ENCODE data around the gene FAAH.

DNA sequence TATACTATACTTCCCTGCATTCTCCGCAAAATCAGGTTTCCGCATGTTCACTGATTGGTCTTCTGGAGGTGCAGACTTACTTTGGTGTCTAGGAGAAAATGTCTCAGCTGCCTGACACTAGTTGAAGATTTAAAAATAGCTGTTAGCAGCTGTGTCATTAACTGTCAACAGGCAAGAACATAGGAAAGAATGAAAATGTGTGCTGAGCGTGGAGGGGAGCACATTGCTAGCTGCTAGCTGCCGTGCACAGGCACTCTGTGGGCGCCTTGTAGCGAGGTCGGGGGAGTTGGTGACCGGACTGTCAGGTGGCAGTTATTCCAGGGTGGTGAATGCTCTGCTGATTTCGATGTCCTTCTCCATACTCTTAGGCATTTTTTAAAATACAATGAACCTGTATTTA is 5.2 kb downstream of the FAAH start:
- TF ChIP-seq, protein P1, sequence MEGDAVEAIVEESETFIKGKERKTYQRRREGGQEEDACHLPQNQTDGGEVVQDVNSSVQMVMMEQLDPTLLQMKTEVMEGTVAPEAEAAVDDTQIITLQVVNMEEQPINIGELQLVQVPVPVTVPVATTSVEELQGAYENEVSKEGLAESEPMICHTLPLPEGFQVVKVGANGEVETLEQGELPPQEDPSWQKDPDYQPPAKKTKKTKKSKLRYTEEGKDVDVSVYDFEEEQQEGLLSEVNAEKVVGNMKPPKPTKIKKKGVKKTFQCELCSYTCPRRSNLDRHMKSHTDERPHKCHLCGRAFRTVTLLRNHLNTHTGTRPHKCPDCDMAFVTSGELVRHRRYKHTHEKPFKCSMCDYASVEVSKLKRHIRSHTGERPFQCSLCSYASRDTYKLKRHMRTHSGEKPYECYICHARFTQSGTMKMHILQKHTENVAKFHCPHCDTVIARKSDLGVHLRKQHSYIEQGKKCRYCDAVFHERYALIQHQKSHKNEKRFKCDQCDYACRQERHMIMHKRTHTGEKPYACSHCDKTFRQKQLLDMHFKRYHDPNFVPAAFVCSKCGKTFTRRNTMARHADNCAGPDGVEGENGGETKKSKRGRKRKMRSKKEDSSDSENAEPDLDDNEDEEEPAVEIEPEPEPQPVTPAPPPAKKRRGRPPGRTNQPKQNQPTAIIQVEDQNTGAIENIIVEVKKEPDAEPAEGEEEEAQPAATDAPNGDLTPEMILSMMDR (IDR thresholded peaks at IDR 0.05; ENCODE audit: low read depth, low read length), result no peak
- no peak for TF ChIP-seq EZH2phosphoT487 (IDR thresholded peaks at IDR 0.05; ENCODE audit: low read depth)
